WTC11 (cell line): ENCODE results near the gene SLC8A2. TPM values are rescaled to one million over a fixed set of nuclear protein-coding genes. Genes with fewer than 3 reads are reported as not detected.

Experiments
- ATF1 ChIP-seq: sonication (generic); formaldehyde crosslinking; IDR thresholded peaks from 2 replicates; pipeline ENCODE4 v1.8.1; 2023; ENCODE audit warnings: mild to moderate bottlenecking, moderate library complexity, missing genetic modification reagents
- ATF6 ChIP-seq: sonication (generic); formaldehyde crosslinking; IDR thresholded peaks from 2 replicates; pipeline ENCODE4 v1.8.1; 2023; ENCODE audit warnings: mild to moderate bottlenecking, missing genetic modification reagents
- CDX4 ChIP-seq: fragments of 250-450 bp; sonication (Bioruptor Pico); IDR thresholded peaks from 2 replicates; pipeline ENCODE4 v1.9.0; 2021; ENCODE audit warnings: moderate library complexity, mild to moderate bottlenecking, inconsistent platforms, borderline replicate concordance
- CTCF ChIP-seq: fragments of 200-600 bp; IDR thresholded peaks from 2 replicates; pipeline ENCODE4 v1.8.0; 2022; ENCODE audit warnings: antibody characterized with exemption
- E2F1 ChIP-seq: sonication (generic); formaldehyde crosslinking; IDR thresholded peaks from 2 replicates; pipeline ENCODE4 v1.8.0; 2022; ENCODE audit warnings: mild to moderate bottlenecking, missing genetic modification reagents
- FOXJ3 ChIP-seq: sonication (generic); formaldehyde crosslinking; IDR thresholded peaks from 2 replicates; pipeline ENCODE4 v1.9.0; 2021; ENCODE audit warnings: missing genetic modification reagents, mild to moderate bottlenecking, borderline replicate concordance
- FOXP4 ChIP-seq: sonication (generic); formaldehyde crosslinking; IDR thresholded peaks from 2 replicates; pipeline ENCODE4 v1.8.0; 2022; ENCODE audit warnings: mild to moderate bottlenecking, missing genetic modification reagents
- IRF1 ChIP-seq: sonication (generic); formaldehyde crosslinking; IDR thresholded peaks from 2 replicates; pipeline ENCODE4 v1.8.0; 2023; ENCODE audit warnings: missing genetic modification reagents
- JAZF1 ChIP-seq: fragments of 250-450 bp; sonication (Bioruptor Pico); IDR thresholded peaks from 2 replicates; pipeline ENCODE4 v1.9.0; 2021; ENCODE audit warnings: moderate library complexity, mild to moderate bottlenecking, inconsistent platforms
- MYBL2 ChIP-seq: sonication (generic); formaldehyde crosslinking; IDR thresholded peaks from 2 replicates; pipeline ENCODE4 v1.8.1; 2023; ENCODE audit warnings: mild to moderate bottlenecking, moderate library complexity, missing genetic modification reagents
- NFE2L1 ChIP-seq: sonication (generic); formaldehyde crosslinking; IDR thresholded peaks from 2 replicates; pipeline ENCODE4 v1.8.1; 2023; ENCODE audit warnings: missing genetic modification reagents
- NFYB ChIP-seq: sonication (generic); formaldehyde crosslinking; conservative IDR thresholded peaks from 2 replicates; pipeline ENCODE4 v1.8.0; 2022; ENCODE audit warnings: low read depth, missing genetic modification reagents
- PRDM15 ChIP-seq: sonication (generic); formaldehyde crosslinking; IDR thresholded peaks from 2 replicates; pipeline ENCODE4 v1.8.0; 2022; ENCODE audit warnings: missing genetic modification reagents
- PREB ChIP-seq: sonication (generic); formaldehyde crosslinking; IDR thresholded peaks from 2 replicates; pipeline ENCODE4 v1.8.1; 2022; ENCODE audit warnings: mild to moderate bottlenecking, missing genetic modification reagents, moderate library complexity, borderline replicate concordance
- TCF7 ChIP-seq: sonication (generic); formaldehyde crosslinking; IDR thresholded peaks from 2 replicates; pipeline ENCODE4 v1.8.0; 2022; ENCODE audit warnings: mild to moderate bottlenecking, low read depth, missing genetic modification reagents, moderate library complexity
- ZNF232 ChIP-seq: sonication (generic); formaldehyde crosslinking; IDR thresholded peaks from 2 replicates; pipeline ENCODE4 v1.8.0; 2022; ENCODE audit warnings: mild to moderate bottlenecking, missing genetic modification reagents
- ZNF263 ChIP-seq: sonication (generic); formaldehyde crosslinking; IDR thresholded peaks from 2 replicates; pipeline ENCODE4 v1.8.1; 2022; ENCODE audit warnings: low read depth, mild to moderate bottlenecking, moderate library complexity, missing genetic modification reagents
- ZNF281 ChIP-seq: sonication (generic); formaldehyde crosslinking; IDR thresholded peaks from 2 replicates; pipeline ENCODE4 v1.8.0; 2023; ENCODE audit warnings: mild to moderate bottlenecking, missing genetic modification reagents
- ZNF423 ChIP-seq: fragments of 250-450 bp; sonication (Bioruptor Pico); IDR thresholded peaks from 2 replicates; pipeline ENCODE4 v2.1.2; 2022; ENCODE audit warnings: mild to moderate bottlenecking, moderate library complexity
- total RNA-seq: library from RNA; stranded (reverse); gene quantifications from 3 replicates; pipeline ENCODE4 v1.2.3, GENCODE V29; 2021

SLC8A2 gene
- total RNA-seq, 1 experiment from 2014 or later, result 6.5 TPM

- TF ChIP-seq CDX4 (no peak), ZNF423 (CRISPR knock-in tag) (no peak), ZNF281 (CRISPR knock-in tag) (no peak), CTCF (peak; percentile 98), E2F1 (CRISPR knock-in tag) (no peak), ZNF232 (no peak), MYBL2 (CRISPR knock-in tag) (no peak), IRF1 (no peak), JAZF1 (CRISPR knock-in tag) (no peak), NFYB (no peak), ZNF263 (CRISPR knock-in tag) (no peak), FOXP4 (CRISPR knock-in tag) (no peak), ATF6 (CRISPR knock-in tag) (no peak), FOXJ3 (CRISPR knock-in tag) (no peak), PREB (CRISPR knock-in tag) (no peak), PRDM15 (CRISPR knock-in tag) (no peak), TCF7 (CRISPR knock-in tag) (no peak), NFE2L1 (CRISPR knock-in tag) (no peak), ATF1 (CRISPR knock-in tag) (no peak)
Measured at GRCh38 chr19:47427241-47428176, 44.2 kb downstream of the SLC8A2 start (continued).
